ENCODE results near the gene HOXA9.

The HOXA9 gene

GRCh38 chr7:27124902-27125689 is 40.2 kb downstream of the HOXA9 start:
- no peak for DNase-seq

GRCh38 chr7:27124096-27124901 is 41.0 kb downstream of the HOXA9 start:
- DNase-seq, result no peak

GRCh38 chr7:27123477-27124053 is 41.8 kb downstream of the HOXA9 start:
- DNase-seq, result no peak

DNA sequence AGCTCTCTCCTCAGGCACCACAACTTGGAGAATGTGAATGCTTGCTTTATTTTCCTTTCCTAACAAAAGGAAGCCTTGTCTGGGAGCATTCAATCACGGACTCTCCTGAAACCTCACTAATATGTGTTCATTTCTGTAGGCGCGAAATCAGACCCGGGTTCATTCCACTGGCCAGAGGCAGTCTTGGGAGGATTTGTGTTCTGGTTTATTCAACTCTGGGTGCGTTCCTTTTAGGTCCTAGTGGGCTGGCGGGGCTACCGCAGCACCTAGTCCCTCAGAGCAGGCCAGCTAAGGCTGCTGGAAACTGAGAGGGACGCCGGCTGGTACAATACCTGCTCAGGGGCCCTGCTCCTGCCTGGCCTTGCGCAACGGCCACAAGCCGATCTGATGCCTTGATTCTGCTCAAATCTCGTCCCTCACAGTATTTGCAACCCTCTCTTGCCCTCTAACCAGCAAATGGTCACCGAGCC is 42.3 kb downstream of the HOXA9 start:
- no peak for DNase-seq

GRCh38 chr7:27122077-27122910 is 43.0 kb downstream of the HOXA9 start:
- DNase-seq, result no peak

DNA sequence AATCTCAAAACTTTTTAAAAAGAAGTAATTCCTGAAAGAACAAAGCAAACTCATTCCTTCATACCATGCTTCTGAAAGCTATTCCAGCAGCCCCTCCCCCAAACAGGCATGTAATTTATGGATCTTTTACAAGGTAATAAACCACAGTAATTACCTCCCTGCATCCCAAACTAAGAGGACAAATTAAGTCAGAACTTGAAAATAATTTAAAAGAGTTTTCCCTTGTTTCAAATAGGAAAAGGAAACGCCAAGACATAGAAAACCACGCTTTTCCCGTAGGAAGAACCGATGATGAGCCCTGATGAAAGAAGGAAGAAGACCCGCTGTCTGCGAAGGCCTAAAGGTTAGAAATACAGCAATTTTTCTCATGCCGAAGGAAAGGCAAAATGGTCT is 43.7 kb downstream of the HOXA9 start:
- no peak for DNase-seq

DNA sequence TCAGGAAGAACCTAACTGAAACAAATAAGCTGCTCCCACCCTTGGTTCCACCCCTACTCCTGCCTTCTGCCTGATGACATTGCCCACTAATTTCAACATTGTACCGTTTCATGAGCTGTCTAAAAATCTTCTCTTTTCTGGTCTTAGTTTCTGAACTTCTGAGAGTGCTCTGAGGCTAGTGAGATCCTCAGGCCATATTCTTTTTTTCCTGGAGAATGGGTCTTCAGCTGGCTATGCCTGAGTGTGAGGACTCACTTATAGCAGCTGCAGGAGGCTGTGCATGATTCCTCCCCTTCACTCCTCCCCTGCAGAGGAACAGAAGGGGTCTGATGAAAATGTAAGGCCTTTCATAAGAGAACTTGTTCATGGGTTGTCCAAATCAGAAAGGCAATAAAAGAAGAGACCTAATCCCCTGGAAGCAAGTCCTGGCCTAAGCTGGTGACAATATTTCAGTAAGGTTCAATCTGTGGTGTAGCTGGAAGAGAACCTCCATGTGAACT is 45.9 kb downstream of the HOXA9 start:
- DNase-seq, result no peak

DNA sequence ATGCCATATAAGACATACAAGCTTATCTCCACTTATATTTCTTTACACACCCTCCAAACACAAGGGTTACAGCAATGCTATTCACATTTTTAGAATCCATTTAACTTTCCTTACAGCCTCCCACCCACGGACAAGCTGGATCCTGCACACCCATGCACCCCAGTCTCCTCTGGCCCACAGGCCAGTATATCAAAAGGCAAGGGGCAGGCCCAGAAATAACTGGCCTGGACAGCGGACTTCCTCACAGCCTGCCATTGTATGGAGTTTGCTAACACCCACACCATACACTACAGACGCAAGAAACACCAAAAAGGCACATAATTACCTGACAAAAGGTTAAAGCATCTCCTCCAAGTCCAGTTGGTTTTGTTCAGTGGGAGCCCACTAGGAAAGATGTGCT is 46.8 kb downstream of the HOXA9 start:
- no peak for DNase-seq

DNA sequence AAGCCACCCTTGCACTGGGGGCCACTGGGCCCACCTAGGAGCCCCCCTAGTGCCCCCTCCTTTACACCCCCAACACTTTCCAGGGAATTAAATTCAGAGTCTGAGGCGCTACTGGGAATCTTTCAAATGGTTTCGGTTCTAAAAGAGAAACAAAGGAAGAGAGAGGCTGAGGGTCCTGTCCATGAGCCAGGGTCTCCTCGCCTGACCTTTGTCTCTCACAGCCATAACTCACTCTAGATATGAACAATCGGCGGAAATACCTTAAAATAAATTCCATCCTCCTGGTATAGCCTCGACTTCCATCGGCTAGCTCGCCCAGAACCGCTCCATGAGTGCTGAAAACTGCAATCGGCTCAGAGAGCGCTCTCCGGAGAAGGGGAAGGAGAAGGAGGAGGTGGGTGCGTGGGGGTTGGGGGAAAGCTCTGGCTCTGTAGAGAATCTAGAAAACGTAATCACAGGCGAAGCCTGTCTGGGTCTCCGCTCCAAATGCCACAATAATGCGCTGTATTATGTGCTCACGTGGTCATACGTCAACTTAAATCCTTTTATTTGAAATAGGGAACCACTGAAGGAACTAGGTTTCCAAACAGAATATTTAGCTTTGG is 47.3 kb downstream of the HOXA9 start:
- no peak for DNase-seq

GRCh38 chr7:27116962-27117886 is 48.1 kb downstream of the HOXA9 start:
- no peak for DNase-seq

GRCh38 chr7:27116031-27116961 is 49.0 kb downstream of the HOXA9 start:
- no peak for DNase-seq

DNA sequence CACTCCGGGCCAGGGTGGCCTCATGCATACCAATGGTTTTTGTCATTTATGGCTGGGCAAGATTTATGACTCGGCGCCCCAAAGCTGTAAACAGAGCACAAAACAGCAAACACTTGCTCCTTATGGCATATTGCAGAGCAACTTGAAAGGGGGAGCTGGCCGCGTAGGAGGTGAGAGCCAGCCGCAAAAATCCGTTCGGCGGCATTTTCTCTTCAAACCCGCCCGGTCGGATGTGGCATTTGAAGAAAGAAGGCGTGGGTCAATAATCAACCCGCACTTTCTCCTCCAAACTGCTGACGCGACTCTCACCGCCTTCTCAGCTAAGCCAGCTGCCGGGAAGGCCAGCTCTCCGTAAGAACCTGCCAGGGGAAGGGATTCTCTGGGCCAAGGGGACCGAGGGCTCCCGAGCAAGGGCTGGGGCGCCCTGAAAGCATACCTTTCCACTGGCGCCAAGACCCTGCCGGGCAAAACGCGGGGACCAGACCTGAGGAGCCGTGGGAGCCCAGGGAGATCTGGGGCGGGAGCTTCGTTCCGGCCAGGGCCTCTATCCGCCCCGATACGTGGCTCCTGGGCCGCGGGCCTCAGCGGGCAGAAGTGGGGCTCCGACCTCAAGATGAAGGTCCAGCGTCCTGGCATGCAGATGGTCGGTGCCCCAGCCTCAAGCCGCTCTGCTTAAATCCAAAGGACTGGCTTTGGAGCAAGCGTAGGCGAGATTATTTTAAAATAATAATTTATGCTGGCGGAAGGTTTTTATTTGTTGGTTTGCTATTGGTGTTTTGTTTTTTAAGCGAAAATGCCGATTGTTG is 49.9 kb downstream of the HOXA9 start:
- DNase-seq, result no peak

- no peak for DNase-seq
Observed at GRCh38 chr7:27114881-27115220, 50.5 kb downstream of the HOXA9 start.

DNA sequence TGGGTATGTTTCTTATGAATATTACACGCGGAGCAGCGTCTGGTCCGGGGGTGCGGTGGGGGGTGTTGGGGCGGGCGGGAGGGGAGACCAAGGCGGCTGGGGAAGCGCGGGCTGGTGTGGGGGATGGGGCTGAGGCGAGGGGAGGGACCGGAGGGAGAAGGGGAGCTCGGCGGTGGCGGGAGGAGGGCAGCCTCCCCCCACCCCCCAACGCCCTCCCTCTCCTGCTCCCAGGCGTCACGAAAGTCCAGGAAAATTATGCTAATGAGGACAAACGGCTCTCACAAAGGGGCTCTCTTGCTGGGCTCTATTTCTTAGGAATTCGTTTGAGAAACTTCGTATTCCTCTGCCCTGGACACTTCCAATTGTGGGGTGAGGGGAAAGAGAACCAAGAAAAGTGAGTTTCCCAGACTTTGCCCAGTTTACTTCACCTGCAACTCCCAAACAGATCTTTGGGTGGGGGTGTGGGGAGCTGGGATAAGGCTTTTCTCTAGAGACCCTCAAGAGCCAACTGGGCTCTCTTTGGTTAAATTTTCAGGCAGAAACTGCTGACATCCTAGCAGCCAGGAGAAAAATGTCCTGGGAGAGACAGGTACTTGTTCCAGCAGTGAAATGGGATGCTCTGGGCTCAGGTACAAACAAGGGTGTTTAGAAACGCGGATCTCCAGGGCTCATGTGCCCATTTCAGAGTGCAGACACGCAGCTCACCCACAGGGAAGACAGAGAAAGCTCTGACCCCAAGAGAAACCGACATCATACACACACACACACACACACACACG is 51.2 kb downstream of the HOXA9 start:
- no peak for DNase-seq

- no peak for DNase-seq
Observed at GRCh38 chr7:27112955-27113949, 52.1 kb downstream of the HOXA9 start.
